Esophagus muscularis mucosa (tissue), 3 donors: ENCODE measurements around the gene KIF18B.

ENCODE experiments used
- POLR2A ChIP-seq: fragments of 450-650 bp; IDR thresholded peaks from one replicate; pipeline ENCODE4 v1.6.1; 2017; ENCODE audit warnings: antibody characterized with exemption, moderate library complexity, mild to moderate bottlenecking, low read depth
- POLR2AphosphoS5 ChIP-seq, 2 donors: sonication (generic); formaldehyde crosslinking; IDR thresholded peaks; one replicate each; pipeline ENCODE4 v1.6.1; 2017; ENCODE audit warnings: antibody characterized with exemption in 2 of 2
- TF ChIP-seq, protein P1 (sequence below), 3 experiments: fragments of 200-600 bp in 2 of 3; fragments of 450-650 bp in 1 of 3; sonication (generic) in 2 of 3; IDR thresholded peaks; one replicate each; pipeline ENCODE4 v1.5.1; 2017 to 2019; ENCODE audit warnings: antibody characterized with exemption in 3 of 3, mild to moderate bottlenecking in 2 of 3, moderate library complexity in 1 of 3

DNA sequence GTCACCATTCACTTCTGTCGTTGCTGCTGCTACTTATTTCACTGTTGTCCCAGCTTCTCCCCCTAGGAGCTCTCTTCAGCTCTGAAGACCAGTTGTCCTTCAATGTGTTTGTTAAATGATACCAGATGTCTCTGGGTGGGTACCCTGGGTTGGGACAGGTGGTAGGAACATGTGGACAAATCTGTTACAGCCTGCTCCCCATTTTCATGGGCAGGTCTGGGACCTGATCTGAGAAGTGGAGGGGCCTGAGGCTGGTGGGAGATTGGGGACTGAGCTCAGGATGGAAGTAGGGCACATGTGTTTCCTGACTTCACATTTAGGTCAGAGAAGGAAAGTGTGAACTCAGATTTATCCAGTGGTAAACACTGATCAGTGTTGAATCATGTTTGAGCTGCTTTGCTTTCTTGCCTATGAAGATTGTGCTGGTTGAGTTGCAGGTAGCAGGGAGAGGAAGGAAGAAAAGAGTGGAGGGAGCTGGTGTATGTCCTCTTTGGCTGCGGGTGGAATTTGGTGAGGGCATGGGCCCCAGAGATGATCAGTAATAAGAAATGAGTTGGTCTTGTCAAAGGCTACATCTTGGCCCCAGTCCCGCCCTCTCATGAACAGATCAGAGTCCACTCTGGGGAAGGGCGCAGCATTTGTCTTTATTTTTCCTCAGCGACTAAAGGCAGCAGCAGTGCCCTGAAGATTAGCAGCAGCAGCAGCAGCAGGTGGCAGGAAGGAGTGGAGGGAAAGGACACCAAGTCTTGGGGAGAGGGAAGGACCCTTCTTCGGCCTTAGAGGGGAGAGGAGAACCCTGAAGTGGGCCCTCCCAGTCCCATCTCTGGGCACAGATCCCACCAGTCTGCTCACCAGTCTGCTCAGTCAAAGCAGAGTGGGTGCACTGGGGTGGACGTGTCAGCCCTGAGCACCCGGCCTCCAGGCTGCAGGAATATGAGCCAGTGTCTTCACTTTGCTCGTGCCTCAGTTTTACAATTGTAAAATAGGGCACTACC lies 42.3 kb downstream of the KIF18B start:
- TF ChIP-seq POLR2A, result no peak
- TF ChIP-seq, protein P1, sequence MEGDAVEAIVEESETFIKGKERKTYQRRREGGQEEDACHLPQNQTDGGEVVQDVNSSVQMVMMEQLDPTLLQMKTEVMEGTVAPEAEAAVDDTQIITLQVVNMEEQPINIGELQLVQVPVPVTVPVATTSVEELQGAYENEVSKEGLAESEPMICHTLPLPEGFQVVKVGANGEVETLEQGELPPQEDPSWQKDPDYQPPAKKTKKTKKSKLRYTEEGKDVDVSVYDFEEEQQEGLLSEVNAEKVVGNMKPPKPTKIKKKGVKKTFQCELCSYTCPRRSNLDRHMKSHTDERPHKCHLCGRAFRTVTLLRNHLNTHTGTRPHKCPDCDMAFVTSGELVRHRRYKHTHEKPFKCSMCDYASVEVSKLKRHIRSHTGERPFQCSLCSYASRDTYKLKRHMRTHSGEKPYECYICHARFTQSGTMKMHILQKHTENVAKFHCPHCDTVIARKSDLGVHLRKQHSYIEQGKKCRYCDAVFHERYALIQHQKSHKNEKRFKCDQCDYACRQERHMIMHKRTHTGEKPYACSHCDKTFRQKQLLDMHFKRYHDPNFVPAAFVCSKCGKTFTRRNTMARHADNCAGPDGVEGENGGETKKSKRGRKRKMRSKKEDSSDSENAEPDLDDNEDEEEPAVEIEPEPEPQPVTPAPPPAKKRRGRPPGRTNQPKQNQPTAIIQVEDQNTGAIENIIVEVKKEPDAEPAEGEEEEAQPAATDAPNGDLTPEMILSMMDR (IDR thresholded peaks at IDR 0.05), result no peak
- no peak for TF ChIP-seq POLR2AphosphoS5 (IDR thresholded peaks at IDR 0.05)
